ENCODE data around the gene MAPKAP1. TPM values are rescaled to one million over a fixed set of nuclear protein-coding genes. Genes with fewer than 3 reads are reported as not detected.

The MAPKAP1 gene
- total and polyA plus RNA-seq, 2 experiments from 2014 or later = 68.4 to 98.5 TPM

GRCh38 chr9:125477089-125477544 lies 229.9 kb downstream of the MAPKAP1 start:
- 0 out of 3 replicates have a peak, but pooled peaks cover 7% of the 10 kb centered on the region for H3K36me3 Mint-ChIP-seq (ENCODE audit: low read depth)
- Histone ChIP-seq H3K27ac (ENCODE audit: low read depth) (no peak overlapping the region), H3K4me1 (ENCODE audit: insufficient read depth) (peaks cover 10% of the 10 kb centered on the region; the same call in 1 of the 2 replicates), H3K4me3 (no peak overlapping the region), H3K79me2 (replicated peaks; ENCODE audit: insufficient read depth) (no peaks in the 10 kb centered on the region), H3K27me3 (ENCODE audit: insufficient read depth) (no peaks in the 10 kb centered on the region), H3K36me3 (ENCODE audit: insufficient read depth) (no peaks in the 10 kb centered on the region), H2AFZ (no peak overlapping the region), H3K9me2 (ENCODE audit: insufficient read depth) (no peaks in the 10 kb centered on the region), H3K4me2 (no peak overlapping the region), H3F3A (replicated peaks; ENCODE audit: low read depth) (no peaks in the 10 kb centered on the region), H4K20me1 (replicated peaks; ENCODE audit: insufficient read depth) (no peaks in the 10 kb centered on the region; the same call in 1 of the 2 replicates)
- DNase-seq (ENCODE audit: low spot score) (no peak), ATAC-seq (no peak)
- H3K27ac Mint-ChIP-seq = no peak overlapping the region
- H3K9me3 Mint-ChIP-seq = no peaks in the 10 kb centered on the region
- H3K27me3 Mint-ChIP-seq (ENCODE audit: insufficient read depth, low read depth, poor library complexity) = peaks cover 3% of the 10 kb centered on the region
- H3K4me1 Mint-ChIP-seq = peaks cover 18% of the 10 kb centered on the region
- TF ChIP-seq STAT1 (IDR thresholded peaks at IDR 0.05; ENCODE audit: unreplicated experiment) (no peak), CTCF (conservative IDR thresholded peaks at IDR 0.05; ENCODE audit: low read depth in 2 of 2) (no peak), ZNF114 (CRISPR knock-in tag; IDR thresholded peaks at IDR 0.05) (no peak), EZH2 (IDR thresholded peaks at IDR 0.05; ENCODE audit: low read depth, unreplicated experiment) (no peak), POLR2AphosphoS5 (IDR thresholded peaks at IDR 0.05; ENCODE audit: low read depth) (no peak), ZNF331 (CRISPR knock-in tag; IDR thresholded peaks at IDR 0.05; ENCODE audit: low read depth) (no peak)
- H3K4me3 Mint-ChIP-seq = no peak overlapping the region

- 0 out of 2 replicates have a peak overlapping the region, but pooled peaks have one; percentile 2 for H3K27ac Mint-ChIP-seq
- Histone ChIP-seq H3K4me2 (no peak overlapping the region), H3K36me3 (ENCODE audit: insufficient read depth) (no peaks in the 10 kb centered on the region), H3K9me2 (ENCODE audit: insufficient read depth) (no peaks in the 10 kb centered on the region), H3K27me3 (ENCODE audit: insufficient read depth) (no peaks in the 10 kb centered on the region), H3F3A (replicated peaks; ENCODE audit: low read depth) (no peaks in the 10 kb centered on the region), H3K27ac (ENCODE audit: low read depth) (no peak overlapping the region), H2AFZ (no peak overlapping the region), H4K20me1 (replicated peaks; ENCODE audit: insufficient read depth) (no peaks in the 10 kb centered on the region; the same call in 1 of the 2 replicates), H3K4me3 (no peak overlapping the region), H3K79me2 (replicated peaks; ENCODE audit: insufficient read depth) (no peaks in the 10 kb centered on the region), H3K4me1 (ENCODE audit: insufficient read depth) (peaks cover 10% of the 10 kb centered on the region; the same call in 1 of the 2 replicates)
- no peak for ATAC-seq
- DNase-seq (ENCODE audit: low spot score) = peak; percentile 24
- no peaks in the 10 kb centered on the region for H3K9me3 Mint-ChIP-seq
- TF ChIP-seq REST (IDR thresholded peaks at IDR 0.05; ENCODE audit: unreplicated experiment) (no peak), POLR2AphosphoS5 (IDR thresholded peaks at IDR 0.05; ENCODE audit: low read depth) (no peak), EZH2 (IDR thresholded peaks at IDR 0.05; ENCODE audit: low read depth, unreplicated experiment) (no peak)
- 0 out of 3 replicates have a peak, but pooled peaks cover 7% of the 10 kb centered on the region for H3K36me3 Mint-ChIP-seq (ENCODE audit: low read depth)
- no peak overlapping the region for H3K4me3 Mint-ChIP-seq
- peaks cover 20% of the 10 kb centered on the region for H3K4me1 Mint-ChIP-seq
- peaks cover 3% of the 10 kb centered on the region for H3K27me3 Mint-ChIP-seq (ENCODE audit: insufficient read depth, low read depth, poor library complexity)
Observed at GRCh38 chr9:125476645-125477044, 230.4 kb downstream of the MAPKAP1 start.

Measured in GM23338 (cell line).